Lower leg skin (tissue), 4 donors: ENCODE data around the gene SLC51B. TPM values are rescaled to one million over a fixed set of nuclear protein-coding genes. Genes with fewer than 3 reads are reported as not detected.

Experiments
- DNase-seq, 2 donors: peaks; one replicate each; pipeline ENCODE4 v3.0.0-alpha.2; 2019; ENCODE audit warnings: low spot score in 2 of 2
- H3K4me3 ChIP-seq: fragments of 200-600 bp; sonication (generic); 2 replicates; pipeline ENCODE4 v1.5.1; 2017; ENCODE audit warnings: mild to moderate bottlenecking, low read depth; ENCODE audit not compliant: poor library complexity, severe bottlenecking
- POLR2A ChIP-seq, 2 donors: fragments of 450-650 bp; IDR thresholded peaks; one replicate each; pipeline ENCODE4 v1.6.1; 2016 to 2017; ENCODE audit warnings: antibody characterized with exemption in 2 of 2, mild to moderate bottlenecking in 1 of 2, moderate library complexity in 1 of 2
- WGBS, 2 donors: methylation state at CpG; one replicate each; pipeline ENCODE4 v1.1.5; 2018; 5-methylcytosine and 5-hydroxymethylcytosine counted together
- intact Hi-C: fragments of 100-400 bp; cut with DNase I; formaldehyde crosslinking; loops from one replicate; pipeline ENCODE4 v1.15.0; 2023; ENCODE audit warnings: low total_unique reads
- total RNA-seq, 4 donors: library from RNA; depleted of rRNA; stranded (reverse); fragments of >200 nt; gene quantifications; one replicate each; pipeline ENCODE4 v1.1.0, GENCODE V29; 2016
- TF ChIP-seq, protein P1 (sequence below), 3 donors: fragments of 450-650 bp; IDR thresholded peaks; one replicate each; pipeline ENCODE4 v1.5.1; 2016; ENCODE audit warnings: antibody characterized with exemption in 3 of 3, mild to moderate bottlenecking in 3 of 3, moderate library complexity in 2 of 3

SLC51B gene
- total RNA-seq, 4 donors from 2014 or later = 0.65 TPM; not detected in 3

DNA sequence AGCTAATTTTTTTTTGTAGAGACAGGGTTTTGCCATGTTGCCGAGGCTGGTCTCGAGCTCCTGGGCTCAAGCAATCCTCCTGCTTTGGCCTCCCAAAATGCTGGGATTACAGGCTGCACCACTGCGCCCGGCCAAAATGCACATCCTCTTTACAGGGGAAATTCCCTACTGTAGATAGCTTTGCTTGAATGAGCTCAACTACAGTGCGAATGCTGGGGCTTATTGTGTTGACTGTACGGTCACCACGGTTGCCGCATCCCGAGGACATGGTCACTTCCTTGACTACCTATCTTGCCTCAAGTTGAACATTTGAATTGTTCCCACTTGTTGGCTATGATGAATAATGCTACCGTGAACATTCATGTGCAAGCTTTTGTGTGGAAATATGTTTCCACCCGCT lies 10.5 kb upstream of the SLC51B start:
- no peak overlapping the region for H3K4me3 ChIP-seq
- 91 to 92% methylated on average over 11 of the region's 11 CpGs for WGBS, 2 donors
- intact Hi-C loops = no loop called here
- no peak for TF ChIP-seq POLR2A (IDR thresholded peaks at IDR 0.05)
- TF ChIP-seq, protein P1, sequence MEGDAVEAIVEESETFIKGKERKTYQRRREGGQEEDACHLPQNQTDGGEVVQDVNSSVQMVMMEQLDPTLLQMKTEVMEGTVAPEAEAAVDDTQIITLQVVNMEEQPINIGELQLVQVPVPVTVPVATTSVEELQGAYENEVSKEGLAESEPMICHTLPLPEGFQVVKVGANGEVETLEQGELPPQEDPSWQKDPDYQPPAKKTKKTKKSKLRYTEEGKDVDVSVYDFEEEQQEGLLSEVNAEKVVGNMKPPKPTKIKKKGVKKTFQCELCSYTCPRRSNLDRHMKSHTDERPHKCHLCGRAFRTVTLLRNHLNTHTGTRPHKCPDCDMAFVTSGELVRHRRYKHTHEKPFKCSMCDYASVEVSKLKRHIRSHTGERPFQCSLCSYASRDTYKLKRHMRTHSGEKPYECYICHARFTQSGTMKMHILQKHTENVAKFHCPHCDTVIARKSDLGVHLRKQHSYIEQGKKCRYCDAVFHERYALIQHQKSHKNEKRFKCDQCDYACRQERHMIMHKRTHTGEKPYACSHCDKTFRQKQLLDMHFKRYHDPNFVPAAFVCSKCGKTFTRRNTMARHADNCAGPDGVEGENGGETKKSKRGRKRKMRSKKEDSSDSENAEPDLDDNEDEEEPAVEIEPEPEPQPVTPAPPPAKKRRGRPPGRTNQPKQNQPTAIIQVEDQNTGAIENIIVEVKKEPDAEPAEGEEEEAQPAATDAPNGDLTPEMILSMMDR (IDR thresholded peaks at IDR 0.05) = no peak
- DNase-seq = peak in 1 of 2 donors; percentile 71

DNA sequence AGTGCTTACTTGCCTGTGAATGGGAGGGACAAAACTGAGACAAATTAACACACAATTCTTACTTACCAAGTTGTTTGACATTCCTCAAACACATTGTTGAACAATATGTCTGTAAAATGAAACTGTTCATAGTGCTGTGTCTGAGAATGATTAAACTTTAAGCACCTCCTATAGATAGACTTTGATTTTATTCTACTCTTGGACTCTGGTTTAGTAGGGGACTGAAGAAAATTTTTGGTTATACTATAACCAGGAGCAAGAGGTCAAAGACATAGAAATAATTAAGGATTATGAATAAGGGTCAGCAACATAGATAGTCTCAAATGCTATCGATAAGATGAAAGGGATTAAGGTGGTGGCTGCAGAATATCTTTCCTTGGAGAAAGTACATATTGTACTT lies 7.9 kb upstream of the SLC51B start:
- DNase-seq = no peak
- intact Hi-C loops = no loop called here
- 89 to 94% methylated on average over 1 of the region's 1 CpG for WGBS, 2 donors
- TF ChIP-seq POLR2A (IDR thresholded peaks at IDR 0.05) = no peak
- TF ChIP-seq, protein P1 (IDR thresholded peaks at IDR 0.05) = no peak
- H3K4me3 ChIP-seq = no peak overlapping the region

DNA sequence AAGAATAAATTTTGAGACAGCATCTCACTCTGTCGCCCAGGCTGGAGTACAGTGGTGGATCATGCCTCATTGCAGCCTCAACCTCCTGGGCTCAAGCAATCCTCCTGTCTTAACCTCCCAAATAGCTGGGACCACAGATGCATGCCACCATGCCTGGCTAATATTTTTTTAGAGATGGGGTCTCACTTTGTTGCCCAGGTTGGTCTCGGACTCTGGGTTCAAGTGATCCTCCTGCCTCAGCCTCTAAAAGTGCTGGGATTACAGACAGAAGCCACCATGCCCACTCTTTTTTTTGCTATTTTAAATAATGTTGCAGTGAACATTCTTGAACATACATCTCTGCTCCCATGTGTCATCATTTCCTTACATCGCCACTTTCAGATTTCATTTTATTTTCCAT lies 6.8 kb upstream of the SLC51B start:
- intact Hi-C loops = no loop called here

DNA sequence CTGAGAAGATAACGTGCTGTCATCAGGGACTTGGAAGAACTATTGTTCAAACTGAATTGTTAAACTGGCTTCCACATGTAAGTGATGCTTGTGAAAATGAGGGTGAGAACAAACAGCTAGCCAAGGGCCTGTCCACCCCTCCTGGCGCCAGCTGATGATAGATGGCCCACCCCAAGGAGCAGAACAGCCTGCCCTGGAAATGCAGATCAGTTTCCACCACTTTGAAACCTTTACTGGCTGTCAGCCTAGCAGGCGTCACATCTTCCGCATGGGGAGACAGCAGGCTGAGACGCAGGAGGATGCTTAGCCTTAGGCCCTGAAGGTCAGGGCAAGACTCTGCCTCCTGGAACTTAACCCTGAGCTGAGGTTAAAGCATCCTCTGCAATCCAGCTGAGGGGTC lies 6.4 kb upstream of the SLC51B start:
- TF ChIP-seq POLR2A (IDR thresholded peaks at IDR 0.05) = no peak
- TF ChIP-seq, protein P1 (IDR thresholded peaks at IDR 0.05) = no peak
- DNase-seq = peak in 1 of 2 donors; percentile 39
- H3K4me3 ChIP-seq = no peak overlapping the region
- intact Hi-C loops = no loop called here
- 82 to 88% methylated on average over 5 of the region's 5 CpGs for WGBS, 2 donors

More for the DNA sequence above, 6.8 kb upstream of the SLC51B start:
- 93 to 96% methylated on average over 3 of the region's 3 CpGs for WGBS, 2 donors
- TF ChIP-seq POLR2A (IDR thresholded peaks at IDR 0.05) = no peak
- DNase-seq = peak in 1 of 2 donors; percentile 9
- no peak overlapping the region for H3K4me3 ChIP-seq

DNA sequence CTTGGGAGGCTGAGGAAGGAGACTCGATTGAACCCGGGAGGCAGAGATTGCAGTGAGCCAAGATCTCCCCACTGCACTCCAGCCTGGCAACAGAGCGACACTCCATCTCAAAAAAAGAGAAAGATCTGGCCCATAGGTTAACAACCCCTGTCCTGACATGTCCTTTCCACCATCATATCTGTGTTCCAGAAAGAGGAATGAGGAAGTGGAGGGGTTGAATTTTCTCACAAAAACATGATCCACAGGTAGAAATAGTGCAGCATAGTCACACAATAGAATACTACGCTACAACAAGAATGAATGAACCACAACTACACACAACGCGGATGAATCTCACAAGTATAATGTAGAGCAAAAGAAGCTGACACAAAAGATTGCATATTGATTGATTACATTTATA lies 4.7 kb upstream of the SLC51B start:
- DNase-seq = no peak
- 63 to 68% methylated on average over 6 of the region's 6 CpGs for WGBS, 2 donors
- no peak for TF ChIP-seq POLR2A (IDR thresholded peaks at IDR 0.05)
- TF ChIP-seq, protein P1 (IDR thresholded peaks at IDR 0.05) = no peak
- H3K4me3 ChIP-seq = no peak overlapping the region
- intact Hi-C loops = loop anchor here (10.0 kb wide), 1 partner anchor 306 kb away; no protein-coding TSS in a partner anchor

DNA sequence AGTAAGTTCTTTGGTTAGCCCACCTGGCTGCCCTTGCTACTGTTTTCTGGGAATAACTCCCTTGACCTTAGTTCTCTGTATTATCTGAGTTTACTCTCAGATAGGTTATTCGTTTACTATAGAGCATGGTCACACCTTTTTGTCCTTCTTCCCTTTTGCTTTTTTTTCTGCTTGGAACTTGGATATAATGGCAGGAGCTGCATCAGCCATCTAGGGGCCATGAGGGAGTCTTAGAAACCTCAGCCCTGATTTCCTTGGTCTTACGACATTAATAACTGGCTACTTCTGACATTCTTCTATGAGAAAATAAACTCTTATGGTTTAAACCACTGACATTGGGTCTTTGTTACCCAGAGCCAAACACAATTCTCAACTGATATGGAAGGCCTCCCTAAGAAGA lies 3.4 kb upstream of the SLC51B start:
- DNase-seq = no peak
- H3K4me3 ChIP-seq = no peak overlapping the region
- intact Hi-C loops = loop anchor here (10.0 kb wide), 1 partner anchor 307 kb away; no protein-coding TSS in a partner anchor
- TF ChIP-seq, protein P1 (IDR thresholded peaks at IDR 0.05) = no peak
- TF ChIP-seq POLR2A (IDR thresholded peaks at IDR 0.05) = no peak
- WGBS, 2 donors = 95 to 98% methylated on average over 2 of the region's 2 CpGs
